ENCODE data around the gene GNAS-AS1.

GNAS-AS1 gene

DNA sequence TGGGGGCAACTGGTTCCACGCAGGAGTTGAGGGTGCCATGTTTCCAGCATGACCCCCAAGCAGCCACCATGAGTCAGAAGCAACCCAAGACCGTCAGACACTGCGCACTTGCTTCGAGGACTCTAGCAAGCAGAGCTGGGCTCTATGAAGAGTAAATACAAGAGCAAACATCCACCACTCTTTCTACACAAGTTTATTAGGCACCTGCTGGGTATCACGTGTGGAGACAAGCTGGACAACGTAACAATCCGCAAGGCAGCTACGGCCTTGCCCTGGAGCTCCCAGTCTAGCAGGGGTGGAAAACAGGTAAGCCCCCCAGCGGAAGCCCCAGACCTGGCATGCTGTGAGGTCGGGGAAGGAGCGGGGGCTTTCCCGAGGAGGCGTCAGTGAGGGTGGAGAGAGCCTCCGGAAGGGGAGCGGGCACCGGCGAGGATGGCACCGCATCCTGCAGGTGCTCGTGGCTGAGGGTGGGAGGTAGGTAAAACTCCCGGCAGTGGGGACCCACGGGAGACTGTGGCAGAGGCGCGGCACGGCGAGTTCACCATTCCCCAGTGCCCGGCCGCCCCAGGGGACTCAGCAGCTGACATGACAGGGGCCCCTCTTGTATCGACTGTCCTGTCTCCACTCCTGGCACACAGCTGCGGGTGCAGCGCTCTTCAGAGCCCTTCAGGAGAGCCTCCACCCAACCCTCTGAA lies 33.6 kb downstream of the GNAS-AS1 start:
- Histone ChIP-seq H3K79me1 (ENCODE audit: low read depth, low read length) (no peaks in the 10 kb centered on the region), H3K27ac (replicated peaks; ENCODE audit: low read length) (no peak overlapping the region), H3K4ac (ENCODE audit: low read length) (no peak overlapping the region), H2BK12ac (ENCODE audit: low read length) (no peak overlapping the region), H3K27me3 (ENCODE audit: control insufficient read depth in 3 of 3, insufficient read depth in 3 of 3, low read depth in 1 of 3, low read length in 3 of 3) (peaks cover 0 to 15% (median 0%) of the 10 kb centered on the region in 3 experiments), H3K9ac (ENCODE audit: low read depth, low read length, poor library complexity) (no peak overlapping the region), H3K18ac (ENCODE audit: low read length) (no peak overlapping the region), H4K8ac (ENCODE audit: low read depth, low read length) (no peak overlapping the region), H3K14ac (ENCODE audit: low read length) (no peak overlapping the region), H4K91ac (ENCODE audit: low read depth, low read length, poor library complexity) (no peak overlapping the region), H3K23ac (ENCODE audit: low read depth, low read length, poor library complexity) (no peak overlapping the region), H3K4me2 (ENCODE audit: insufficient read depth, low read length, poor library complexity, severe bottlenecking) (no peak overlapping the region), H2BK15ac (ENCODE audit: low read length) (no peak overlapping the region), H2AFZ (ENCODE audit: low read length) (no peak overlapping the region), H2BK5ac (ENCODE audit: low read length) (no peak overlapping the region), H2BK120ac (ENCODE audit: low read depth, low read length) (no peak overlapping the region), H3K4me1 (ENCODE audit: control insufficient read depth in 2 of 2, insufficient read depth in 1 of 2, low read depth in 1 of 2, low read length in 2 of 2) (peaks cover 0 to 1% of the 10 kb centered on the region in 2 donors), H3K36me3 (replicated peaks in 1 of 2; ENCODE audit: control insufficient read depth in 2 of 2, insufficient read depth in 2 of 2, low read length in 2 of 2) (peaks cover 0 to 9% of the 10 kb centered on the region in 2 donors), H2AK5ac (ENCODE audit: low read depth, low read length) (no peak overlapping the region), H3K4me3 (ENCODE audit: low read length in 2 of 2) (no peak overlapping the region), H3K9me3 (replicated peaks in 1 of 2; ENCODE audit: control insufficient read depth in 2 of 2, insufficient read depth in 1 of 2, low read depth in 1 of 2, low read length in 2 of 2) (no peaks in the 10 kb centered on the region)
- WGBS, 2 donors (ENCODE audit: extremely low coverage in 2 of 2, insufficient read length in 2 of 2, insufficient replicate concordance in 1 of 2) = no CpG with 5 or more reads among the region's 30 CpGs
- no peak for DNase-seq (ENCODE audit: low spot score)

DNA sequence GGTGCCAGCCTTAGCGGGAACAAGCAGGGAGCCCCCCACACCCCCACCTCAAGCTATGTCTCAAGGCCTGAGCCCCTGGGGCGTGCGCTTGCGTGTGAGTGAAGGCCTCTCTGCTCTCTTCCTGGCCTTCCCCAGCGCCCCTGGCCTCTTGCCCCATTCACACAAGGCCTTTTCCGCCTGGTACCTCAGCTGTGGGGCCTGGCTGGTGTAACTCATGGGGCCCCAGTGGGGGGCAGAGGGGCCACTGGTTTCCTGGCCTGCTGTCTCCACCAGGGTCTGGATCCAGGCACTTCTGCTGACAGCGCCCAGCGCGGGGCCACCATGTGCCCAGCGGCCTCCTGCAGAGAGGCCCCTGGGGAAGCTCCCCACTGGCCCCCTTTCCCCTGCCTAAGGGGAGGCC lies 34.7 kb downstream of the GNAS-AS1 start:
- Histone ChIP-seq H2BK5ac (ENCODE audit: low read length) (no peak overlapping the region), H3K9ac (ENCODE audit: low read depth, low read length, poor library complexity) (no peak overlapping the region), H3K36me3 (replicated peaks in 1 of 2; ENCODE audit: control insufficient read depth in 2 of 2, insufficient read depth in 2 of 2, low read length in 2 of 2) (peaks cover 0 to 9% of the 10 kb centered on the region in 2 donors), H3K4me2 (ENCODE audit: insufficient read depth, low read length, poor library complexity, severe bottlenecking) (no peak overlapping the region), H3K9me3 (replicated peaks in 1 of 2; ENCODE audit: control insufficient read depth in 2 of 2, insufficient read depth in 1 of 2, low read depth in 1 of 2, low read length in 2 of 2) (no peaks in the 10 kb centered on the region), H3K4me3 (ENCODE audit: low read length in 2 of 2) (no peak overlapping the region), H3K79me1 (ENCODE audit: low read depth, low read length) (no peaks in the 10 kb centered on the region), H2BK12ac (ENCODE audit: low read length) (no peak overlapping the region), H3K27ac (replicated peaks; ENCODE audit: low read length) (no peak overlapping the region), H3K27me3 (ENCODE audit: control insufficient read depth in 3 of 3, insufficient read depth in 3 of 3, low read depth in 1 of 3, low read length in 3 of 3) (peaks cover 0 to 5% (median 0%) of the 10 kb centered on the region in 3 experiments), H2AFZ (ENCODE audit: low read length) (peak overlapping the region; percentile 64), H3K18ac (ENCODE audit: low read length) (peak overlapping the region; percentile 77), H3K4me1 (ENCODE audit: control insufficient read depth in 2 of 2, insufficient read depth in 1 of 2, low read depth in 1 of 2, low read length in 2 of 2) (peaks cover 0 to 1% of the 10 kb centered on the region in 2 donors), H3K14ac (ENCODE audit: low read length) (no peak overlapping the region), H3K23ac (ENCODE audit: low read depth, low read length, poor library complexity) (no peak overlapping the region), H4K8ac (ENCODE audit: low read depth, low read length) (no peak overlapping the region), H4K91ac (ENCODE audit: low read depth, low read length, poor library complexity) (no peak overlapping the region), H2BK15ac (ENCODE audit: low read length) (no peak overlapping the region), H3K4ac (ENCODE audit: low read length) (no peak overlapping the region), H2AK5ac (ENCODE audit: low read depth, low read length) (peak overlapping the region; percentile 26), H2BK120ac (ENCODE audit: low read depth, low read length) (no peak overlapping the region)
- no CpG with 5 or more reads among the region's 10 CpGs for WGBS, 2 donors (ENCODE audit: extremely low coverage in 2 of 2, insufficient read length in 2 of 2, insufficient replicate concordance in 1 of 2)
- no peak for DNase-seq (ENCODE audit: low spot score)

DNA sequence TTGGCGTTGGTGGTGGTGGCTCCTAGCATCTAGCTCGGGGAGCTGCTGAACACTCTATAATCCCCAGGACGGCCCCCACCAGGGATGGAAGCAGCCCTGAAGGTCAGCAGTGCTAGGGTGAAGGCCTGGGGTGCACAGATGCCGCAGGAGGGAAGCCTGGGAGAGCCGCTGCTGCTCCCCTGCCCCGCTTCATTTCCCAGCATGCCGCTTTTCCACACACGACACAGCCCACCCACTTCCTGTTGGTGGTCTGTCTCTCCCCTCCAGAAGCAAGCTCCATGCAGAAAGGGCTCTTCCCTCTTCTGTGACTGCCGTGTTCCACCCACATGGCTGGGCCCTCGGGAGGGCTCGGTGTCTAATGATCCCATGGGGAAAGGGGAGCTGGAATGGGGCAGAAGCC lies 35.3 kb downstream of the GNAS-AS1 start:
- Histone ChIP-seq H3K4me3 (ENCODE audit: low read length in 2 of 2) (no peak overlapping the region), H3K4ac (ENCODE audit: low read length) (no peak overlapping the region), H3K27ac (replicated peaks; ENCODE audit: low read length) (no peak overlapping the region), H3K4me2 (ENCODE audit: insufficient read depth, low read length, poor library complexity, severe bottlenecking) (no peak overlapping the region), H4K8ac (ENCODE audit: low read depth, low read length) (no peak overlapping the region), H2BK15ac (ENCODE audit: low read length) (no peak overlapping the region), H3K79me1 (ENCODE audit: low read depth, low read length) (no peaks in the 10 kb centered on the region), H2AK5ac (ENCODE audit: low read depth, low read length) (no peak overlapping the region), H2BK5ac (ENCODE audit: low read length) (no peak overlapping the region), H2BK120ac (ENCODE audit: low read depth, low read length) (no peak overlapping the region), H3K4me1 (ENCODE audit: control insufficient read depth in 2 of 2, insufficient read depth in 1 of 2, low read depth in 1 of 2, low read length in 2 of 2) (peaks cover 0 to 1% of the 10 kb centered on the region in 2 donors), H3K9me3 (replicated peaks in 1 of 2; ENCODE audit: control insufficient read depth in 2 of 2, insufficient read depth in 1 of 2, low read depth in 1 of 2, low read length in 2 of 2) (no peaks in the 10 kb centered on the region), H2BK12ac (ENCODE audit: low read length) (no peak overlapping the region), H4K91ac (ENCODE audit: low read depth, low read length, poor library complexity) (no peak overlapping the region), H3K9ac (ENCODE audit: low read depth, low read length, poor library complexity) (no peak overlapping the region), H3K18ac (ENCODE audit: low read length) (no peak overlapping the region), H3K23ac (ENCODE audit: low read depth, low read length, poor library complexity) (no peak overlapping the region), H2AFZ (ENCODE audit: low read length) (peak overlapping the region; percentile 64), H3K27me3 (ENCODE audit: control insufficient read depth in 3 of 3, insufficient read depth in 3 of 3, low read depth in 1 of 3, low read length in 3 of 3) (peaks cover 0 to 6% (median 0%) of the 10 kb centered on the region in 3 experiments), H3K14ac (ENCODE audit: low read length) (no peak overlapping the region), H3K36me3 (replicated peaks in 1 of 2; ENCODE audit: control insufficient read depth in 2 of 2, insufficient read depth in 2 of 2, low read length in 2 of 2) (peaks cover 0 to 9% of the 10 kb centered on the region in 2 donors)
- no peak for DNase-seq (ENCODE audit: low spot score)
- no CpG with 5 or more reads among the region's 11 CpGs for WGBS, 2 donors (ENCODE audit: extremely low coverage in 2 of 2, insufficient read length in 2 of 2, insufficient replicate concordance in 1 of 2)

DNA sequence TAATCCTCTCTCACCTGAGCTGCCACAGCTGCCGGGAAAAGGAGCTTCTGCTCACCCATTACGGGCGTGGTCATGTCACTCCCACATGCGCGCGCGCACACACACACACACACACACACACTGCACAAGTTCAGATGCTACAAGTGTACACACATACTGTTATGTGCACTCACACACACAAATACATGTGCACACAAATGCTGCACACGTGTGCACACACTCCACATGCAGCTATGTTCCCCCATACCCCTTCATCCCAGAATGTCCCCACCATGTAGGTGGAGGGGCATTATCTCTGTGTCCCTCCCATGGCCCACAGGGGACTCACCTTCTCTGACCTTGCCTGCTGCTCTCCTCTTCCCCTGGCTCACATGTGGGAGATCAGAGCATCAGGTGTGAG lies 37.3 kb downstream of the GNAS-AS1 start:
- H3K4me3 ChIP-seq (ENCODE audit: low read length in 2 of 2) = no peak overlapping the region
- H3K9ac ChIP-seq (ENCODE audit: low read depth, low read length, poor library complexity) = peak overlapping the region; percentile 15
- DNase-seq (ENCODE audit: low spot score) = no peak
- H3K36me3 ChIP-seq (replicated peaks in 1 of 2; ENCODE audit: control insufficient read depth in 2 of 2, insufficient read depth in 2 of 2, low read length in 2 of 2) = peaks cover 0 to 1% of the 10 kb centered on the region in 2 donors
- no CpG with 5 or more reads among the region's 8 CpGs for WGBS, 2 donors (ENCODE audit: extremely low coverage in 2 of 2, insufficient read length in 2 of 2, insufficient replicate concordance in 1 of 2)
- no peak overlapping the region for H2BK5ac ChIP-seq (ENCODE audit: low read length)
- no peak overlapping the region for H3K27ac ChIP-seq (replicated peaks; ENCODE audit: low read length)
- no peak overlapping the region for H2AK5ac ChIP-seq (ENCODE audit: low read depth, low read length)
- H3K14ac ChIP-seq (ENCODE audit: low read length) = peak overlapping the region; percentile 47
- H3K9me3 ChIP-seq (replicated peaks in 1 of 2; ENCODE audit: control insufficient read depth in 2 of 2, insufficient read depth in 1 of 2, low read depth in 1 of 2, low read length in 2 of 2) = no peaks in the 10 kb centered on the region
- no peak overlapping the region for H3K4ac ChIP-seq (ENCODE audit: low read length)
- H3K23ac ChIP-seq (ENCODE audit: low read depth, low read length, poor library complexity) = peak overlapping the region; percentile 61
- no peak overlapping the region for H4K91ac ChIP-seq (ENCODE audit: low read depth, low read length, poor library complexity)
- no peak overlapping the region for H3K4me2 ChIP-seq (ENCODE audit: insufficient read depth, low read length, poor library complexity, severe bottlenecking)
- no peaks in the 10 kb centered on the region for H3K79me1 ChIP-seq (ENCODE audit: low read depth, low read length)
- H3K4me1 ChIP-seq (ENCODE audit: control insufficient read depth in 2 of 2, insufficient read depth in 1 of 2, low read depth in 1 of 2, low read length in 2 of 2) = no peaks in the 10 kb centered on the region
- H2BK15ac ChIP-seq (ENCODE audit: low read length) = no peak overlapping the region
- H3K18ac ChIP-seq (ENCODE audit: low read length) = peak overlapping the region; percentile 59
- peaks cover 0 to 16% (median 0%) of the 10 kb centered on the region in 3 experiments for H3K27me3 ChIP-seq (ENCODE audit: control insufficient read depth in 3 of 3, insufficient read depth in 3 of 3, low read depth in 1 of 3, low read length in 3 of 3)
- H2BK120ac ChIP-seq (ENCODE audit: low read depth, low read length) = no peak overlapping the region
- no peak overlapping the region for H2BK12ac ChIP-seq (ENCODE audit: low read length)
- H2AFZ ChIP-seq (ENCODE audit: low read length) = no peak overlapping the region
- peak overlapping the region; percentile 74 for H4K8ac ChIP-seq (ENCODE audit: low read depth, low read length)

All from neuronal stem cell (in vitro differentiated cells).